Left lung (tissue), 10 donors: ENCODE results near the gene DOK7. TPM values are rescaled to one million over a fixed set of nuclear protein-coding genes. Genes with fewer than 3 reads are reported as not detected.

Experiments used
- ATAC-seq: fragments of 200-7000 bp; cut with Tn5 transposase; one replicate; pipeline ENCODE4 v1.9.1; 2020; ENCODE audit warnings: moderate library complexity
- DNase-seq, 4 donors: peaks; one replicate each; pipeline ENCODE4 v3.0.0-alpha.2; 2013 to 2020
- H3K27ac ChIP-seq, 2 donors: fragments of 200-600 bp; sonication (generic) in 1 of 2; one replicate each; pipeline versions ENCODE4 v1.5.0 to v1.8.0; 2020 to 2021
- H3K27me3 ChIP-seq, 2 donors: fragments of 200-600 bp; sonication (generic) in 1 of 2; one replicate each; pipeline versions ENCODE4 v1.5.0 to v1.8.0; 2020 to 2021
- H3K36me3 ChIP-seq, 2 donors: fragments of 200-600 bp; sonication (generic) in 1 of 2; one replicate each; pipeline versions ENCODE4 v1.5.0 to v1.8.0; 2020 to 2021
- H3K4me1 ChIP-seq, 2 donors: fragments of 200-600 bp; one replicate each; pipeline ENCODE4 v1.8.0; 2021
- H3K4me3 ChIP-seq, 2 donors: fragments of 200-600 bp; sonication (generic) in 1 of 2; one replicate each; pipeline versions ENCODE4 v1.5.0 to v1.8.0; 2020 to 2021; ENCODE audit warnings: mild to moderate bottlenecking in 1 of 2
- H3K9me3 ChIP-seq, 2 donors: fragments of 200-600 bp; sonication (generic) in 1 of 2; one replicate each; pipeline versions ENCODE4 v1.5.0 to v1.8.0; 2020 to 2021
- CTCF ChIP-seq, 2 donors: fragments of 200-600 bp; sonication (generic) in 1 of 2; IDR thresholded peaks; one replicate each; pipeline versions ENCODE4 v1.5.0 to v1.8.0; 2021; ENCODE audit warnings: antibody characterized with exemption in 2 of 2
- intact Hi-C, 2 donors: fragments of 100-400 bp; cut with DNase I; formaldehyde crosslinking; loops; one replicate each; pipeline versions ENCODE4 v1.11.2 to v1.14.2; 2022
- polyA plus RNA-seq, 6 donors: library from polyadenylated mRNA; unstranded; fragments of 120-200 nt; gene quantifications; one replicate each; pipeline ENCODE4 v1.2.1, GENCODE V29; 2013; ENCODE audit not compliant: insufficient read length in 6 of 6
- total RNA-seq, 2 donors: library from RNA; stranded (reverse); fragmentation: NEBNext Ultra II Directional; extraction: Animal tissue kit (Norgen Biotek cat#: 25700); gene quantifications; one replicate each; pipeline ENCODE4 v1.2.1, GENCODE V29; 2021
- donor health status: DM: no; HTN: yes; CAD: no.
- donor health status: DM: no; HTN: no; CAD: no.

DOK7 gene
- total and polyA plus RNA-seq, 8 donors = 0.28 to 6.3 (median 1.2) TPM

- DNase-seq (no peak), ATAC-seq (no peak)
- Histone ChIP-seq H3K4me3 (no peak overlapping the region), H3K36me3 (no peaks in the 10 kb centered on the region), H3K9me3 (no peaks in the 10 kb centered on the region), H3K27ac (no peak overlapping the region), H3K27me3 (peaks cover 0 to 12% of the 10 kb centered on the region in 2 donors), H3K4me1 (peaks cover 6 to 8% of the 10 kb centered on the region in 2 donors)
- intact Hi-C loops = no loop called here
- TF ChIP-seq CTCF (IDR thresholded peaks at IDR 0.05) = no peak
Measured at GRCh38 chr4:3438847-3439180, 24.3 kb upstream of the DOK7 start.

GRCh38 chr4:3439391-3439790, 23.7 kb upstream of the DOK7 start:
- no peak overlapping the region for H3K27ac ChIP-seq
- no peaks in the 10 kb centered on the region for H3K36me3 ChIP-seq
- H3K27me3 ChIP-seq = peaks cover 0 to 16% of the 10 kb centered on the region in 2 donors
- peaks cover 6 to 8% of the 10 kb centered on the region in 2 donors for H3K4me1 ChIP-seq
- no peaks in the 10 kb centered on the region for H3K9me3 ChIP-seq
- intact Hi-C loops = no loop called here
- H3K4me3 ChIP-seq = no peak overlapping the region
- DNase-seq (peak in 1 of 4 donors; percentile 75), ATAC-seq (no peak)
- no peak for TF ChIP-seq CTCF (IDR thresholded peaks at IDR 0.05)

- intact Hi-C loops = loop anchor here in 1 of 2 donors (10.0 kb wide), 1 partner anchor 245 kb away; no protein-coding TSS in a partner anchor
- Histone ChIP-seq H3K27ac (no peak overlapping the region), H3K36me3 (no peaks in the 10 kb centered on the region), H3K27me3 (peaks cover 0 to 23% of the 10 kb centered on the region in 2 donors), H3K4me1 (peaks cover 6 to 8% of the 10 kb centered on the region in 2 donors), H3K4me3 (no peak overlapping the region), H3K9me3 (no peaks in the 10 kb centered on the region)
- TF ChIP-seq CTCF (IDR thresholded peaks at IDR 0.05) = no peak
- DNase-seq (peak in 1 of 4 donors; percentile 52), ATAC-seq (no peak)
Measured at GRCh38 chr4:3440011-3440410, 23.1 kb upstream of the DOK7 start.

GRCh38 chr4:3440979-3441500, 22.1 kb upstream of the DOK7 start:
- peak in 1 of 4 donors; percentile 72 for DNase-seq

More at GRCh38 chr4:3440979-3441500, 22.1 kb upstream of the DOK7 start:
- peaks cover 6 to 8% of the 10 kb centered on the region in 2 donors for H3K4me1 ChIP-seq
- peaks cover 0 to 24% of the 10 kb centered on the region in 2 donors for H3K27me3 ChIP-seq
- intact Hi-C loops = loop anchor here in 1 of 2 donors (10.0 kb wide), 1 partner anchor 246 kb away; no protein-coding TSS in a partner anchor
- H3K9me3 ChIP-seq = no peaks in the 10 kb centered on the region
- no peaks in the 10 kb centered on the region for H3K36me3 ChIP-seq
- H3K4me3 ChIP-seq = no peak overlapping the region
- ATAC-seq = no peak
- no peak overlapping the region for H3K27ac ChIP-seq
- no peak for TF ChIP-seq CTCF (IDR thresholded peaks at IDR 0.05)
